Upper lobe of right lung (tissue), 1 donor: ENCODE results near the gene DCC. TPM values are rescaled to one million over a fixed set of nuclear protein-coding genes. Genes with fewer than 3 reads are reported as not detected.

Source experiments
- ATAC-seq: fragments of 200-7000 bp; cut with Tn5 transposase; one replicate; pipeline ENCODE4 v1.9.1; 2020; ENCODE audit warnings: mild to moderate bottlenecking, moderate library complexity
- DNase-seq: peaks from one replicate; pipeline ENCODE4 v3.0.0-alpha.2; 2020
- H3K27ac ChIP-seq: fragments of 200-600 bp; one replicate; pipeline ENCODE4 v1.8.0; 2022
- H3K27me3 ChIP-seq: fragments of 200-600 bp; one replicate; pipeline ENCODE4 v1.8.0; 2022; ENCODE audit warnings: mild to moderate bottlenecking
- H3K36me3 ChIP-seq: fragments of 200-600 bp; one replicate; pipeline ENCODE4 v1.8.0; 2022
- H3K4me1 ChIP-seq: fragments of 200-600 bp; one replicate; pipeline ENCODE4 v1.8.0; 2022
- H3K4me3 ChIP-seq: fragments of 200-600 bp; one replicate; pipeline ENCODE4 v1.8.0; 2022; ENCODE audit warnings: mild to moderate bottlenecking
- H3K9me3 ChIP-seq: fragments of 200-600 bp; one replicate; pipeline ENCODE4 v1.8.0; 2022
- CTCF ChIP-seq: fragments of 200-600 bp; IDR thresholded peaks from one replicate; pipeline ENCODE4 v1.8.0; 2022; ENCODE audit warnings: antibody characterized with exemption
- intact Hi-C: fragments of 100-400 bp; cut with DNase I; formaldehyde crosslinking; loops from one replicate; pipeline ENCODE4 v1.11.0; 2022
- total RNA-seq: library from RNA; stranded (reverse); fragmentation: NEBNext Ultra II Directional; extraction: Animal tissue kit (Norgen Biotek cat#: 25700); gene quantifications from one replicate; pipeline ENCODE4 v1.2.1, GENCODE V29; 2021
- donor health status: DM: no; HTN: yes; CAD: no; lungs with severe emphysema.

DCC gene
- total RNA-seq, 1 donor from 2014 or later = 7.1 TPM

- H3K4me3 ChIP-seq = no peak overlapping the region
- H3K27me3 ChIP-seq = no peaks in the 10 kb centered on the region
- no peak overlapping the region for H3K27ac ChIP-seq
- no peaks in the 10 kb centered on the region for H3K9me3 ChIP-seq
- TF ChIP-seq CTCF = no peak
- H3K4me1 ChIP-seq = no peaks in the 10 kb centered on the region
- DNase-seq = no peak
- intact Hi-C loops = no loop called here
- no peak for ATAC-seq
- no peaks in the 10 kb centered on the region for H3K36me3 ChIP-seq
These were observed 1194.2 kb downstream of the DCC start for GRCh38 chr18:53534203-53534602.

- H3K27ac ChIP-seq = no peak overlapping the region
- DNase-seq = no peak
These were observed 1194.7 kb downstream of the DCC start for GRCh38 chr18:53534695-53535094.

GRCh38 chr18:53536908-53537307 lies 1196.9 kb downstream of the DCC start:
- no peak for DNase-seq
- H3K27me3 ChIP-seq = no peaks in the 10 kb centered on the region
- H3K9me3 ChIP-seq = no peaks in the 10 kb centered on the region
- H3K4me3 ChIP-seq = no peak overlapping the region
- TF ChIP-seq CTCF = no peak
- H3K4me1 ChIP-seq = no peaks in the 10 kb centered on the region
- no peak overlapping the region for H3K27ac ChIP-seq
- intact Hi-C loops = no loop called here
- no peaks in the 10 kb centered on the region for H3K36me3 ChIP-seq
- ATAC-seq = no peak

More at GRCh38 chr18:53534695-53535094, 1194.7 kb downstream of the DCC start:
- no peaks in the 10 kb centered on the region for H3K36me3 ChIP-seq
- no peak for TF ChIP-seq CTCF
- H3K27me3 ChIP-seq = no peaks in the 10 kb centered on the region
- intact Hi-C loops = no loop called here
- no peaks in the 10 kb centered on the region for H3K9me3 ChIP-seq
- no peak for ATAC-seq
- H3K4me3 ChIP-seq = no peak overlapping the region
- H3K4me1 ChIP-seq = no peaks in the 10 kb centered on the region

- Histone ChIP-seq H3K27ac (no peak overlapping the region), H3K36me3 (no peaks in the 10 kb centered on the region), H3K4me3 (no peak overlapping the region), H3K9me3 (no peaks in the 10 kb centered on the region), H3K27me3 (no peaks in the 10 kb centered on the region), H3K4me1 (no peaks in the 10 kb centered on the region)
- intact Hi-C loops = no loop called here
- TF ChIP-seq CTCF = no peak
- ATAC-seq (no peak), DNase-seq (no peak)
These were observed 1201.9 kb downstream of the DCC start for GRCh38 chr18:53541924-53542323.

- Histone ChIP-seq H3K9me3 (no peaks in the 10 kb centered on the region), H3K4me1 (no peaks in the 10 kb centered on the region), H3K4me3 (no peak overlapping the region), H3K36me3 (no peaks in the 10 kb centered on the region), H3K27me3 (no peaks in the 10 kb centered on the region), H3K27ac (no peak overlapping the region)
- intact Hi-C loops = no loop called here
- no peak for TF ChIP-seq CTCF
- DNase-seq (no peak), ATAC-seq (no peak)
These were observed 1203.7 kb downstream of the DCC start for GRCh38 chr18:53543711-53544110.

- H3K9me3 ChIP-seq = no peaks in the 10 kb centered on the region
- DNase-seq (no peak), ATAC-seq (no peak)
- no peak for TF ChIP-seq CTCF
- no peaks in the 10 kb centered on the region for H3K36me3 ChIP-seq
- intact Hi-C loops = no loop called here
- no peak overlapping the region for H3K27ac ChIP-seq
- no peaks in the 10 kb centered on the region for H3K4me1 ChIP-seq
- no peak overlapping the region for H3K4me3 ChIP-seq
- no peaks in the 10 kb centered on the region for H3K27me3 ChIP-seq
These were observed 1204.9 kb downstream of the DCC start for GRCh38 chr18:53544917-53545316.
